ENCODE measurements around the gene POU3F3. TPM values are rescaled to one million over a fixed set of nuclear protein-coding genes. Genes with fewer than 3 reads are reported as not detected.

The POU3F3 gene
- total and polyA plus RNA-seq, 2 of the 8 experiments (the other 6 are each of a cell fraction or from before 2014, with no cell fraction given): 0.09 TPM; not detected in 1

DNA sequence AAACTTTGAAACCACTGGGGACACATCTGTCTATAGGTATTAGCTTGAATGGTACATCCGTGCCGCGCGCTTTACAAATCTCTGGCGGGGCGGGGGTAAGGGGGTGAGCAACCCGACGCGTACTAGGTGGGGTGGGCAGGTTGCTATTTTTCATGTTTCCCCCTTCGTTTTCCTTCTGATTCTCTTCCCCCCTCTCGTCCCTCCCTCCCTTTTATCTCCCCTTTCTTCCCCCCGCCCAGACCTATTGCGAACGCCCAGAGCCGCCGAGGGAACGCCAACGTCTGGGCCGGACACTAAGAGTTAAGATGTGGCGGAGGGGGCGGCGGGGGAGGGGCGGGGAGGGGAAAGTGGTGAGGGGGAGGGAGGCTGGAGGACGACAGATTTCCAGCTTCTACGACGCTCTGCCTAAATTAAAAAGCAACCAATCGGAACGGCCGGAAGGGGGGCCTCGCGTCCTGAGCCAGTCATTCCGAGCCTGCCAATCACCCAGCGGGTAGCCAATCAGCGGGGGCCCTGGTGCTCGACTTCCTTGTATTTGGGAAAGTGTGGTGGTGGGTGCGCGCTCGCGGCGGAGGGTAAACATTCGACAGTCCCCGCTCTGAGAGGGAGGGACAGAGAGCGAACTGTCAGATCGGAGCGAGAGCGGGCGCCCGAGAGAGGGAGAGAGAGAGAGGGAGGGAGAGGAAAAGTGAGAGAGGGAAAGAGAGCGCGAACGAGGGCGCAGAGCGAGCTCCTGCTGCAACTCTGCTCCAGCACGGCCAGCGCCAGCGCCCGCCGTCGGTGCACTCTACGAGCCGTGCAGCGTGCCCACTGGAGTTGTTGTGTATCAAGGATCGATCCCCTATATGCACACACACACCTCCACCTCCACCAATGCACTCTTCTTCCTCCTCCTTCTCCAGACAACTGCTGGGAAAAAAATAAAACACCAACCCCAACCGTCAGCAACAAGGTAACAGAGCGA is at the start of gene POU3F3 (continued):
- TF ChIP-seq SIN3A (conservative IDR thresholded peaks at IDR 0.05 in 1 of 2, IDR thresholded peaks at IDR 0.05 in 1 of 2; ENCODE audit: low read depth in 1 of 2, low read length in 2 of 2): peak; percentile 94 to 96
- no peak for TF ChIP-seq RAD21 (IDR thresholded peaks at IDR 0.05 in 1 of 2, conservative IDR thresholded peaks at IDR 0.05 in 1 of 2; ENCODE audit: low read depth in 2 of 2, low read length in 2 of 2)
- no peak for TF ChIP-seq JUND (IDR thresholded peaks at IDR 0.05; ENCODE audit: low read length)
- no peak for TF ChIP-seq SIX5 (IDR thresholded peaks at IDR 0.05; ENCODE audit: low read depth, low read length)
- TF ChIP-seq CHD1 (IDR thresholded peaks at IDR 0.05; ENCODE audit: low read depth, low read length): no peak
- TF ChIP-seq TCF12 (IDR thresholded peaks at IDR 0.05; ENCODE audit: low read depth, low read length): peak; percentile 69; the same call in 1 of the 2 replicates
- no peak for TF ChIP-seq TEAD4 (IDR thresholded peaks at IDR 0.05; ENCODE audit: low read depth, low read length)
- no peak for TF ChIP-seq KDM1A (IDR thresholded peaks at IDR 0.05; ENCODE audit: borderline replicate concordance, low read length)
- no peak for TF ChIP-seq TBP (IDR thresholded peaks at IDR 0.05; ENCODE audit: low read depth, low read length)
- TF ChIP-seq KDM5A (IDR thresholded peaks at IDR 0.05; ENCODE audit: low read length): no peak
- TF ChIP-seq RFX5 (IDR thresholded peaks at IDR 0.05; ENCODE audit: borderline replicate concordance, low read depth, low read length): no peak
- TF ChIP-seq PHF8 (conservative IDR thresholded peaks at IDR 0.05; ENCODE audit: low read depth, low read length): no peak
- TF ChIP-seq SUZ12 (IDR thresholded peaks at IDR 0.05; ENCODE audit: low read length): no peak
- no peak for TF ChIP-seq MAFK (IDR thresholded peaks at IDR 0.05; ENCODE audit: low read depth, low read length)
- TF ChIP-seq CEBPB (IDR thresholded peaks at IDR 0.05; ENCODE audit: low read depth, low read length): no peak
- TF ChIP-seq, protein P1, sequence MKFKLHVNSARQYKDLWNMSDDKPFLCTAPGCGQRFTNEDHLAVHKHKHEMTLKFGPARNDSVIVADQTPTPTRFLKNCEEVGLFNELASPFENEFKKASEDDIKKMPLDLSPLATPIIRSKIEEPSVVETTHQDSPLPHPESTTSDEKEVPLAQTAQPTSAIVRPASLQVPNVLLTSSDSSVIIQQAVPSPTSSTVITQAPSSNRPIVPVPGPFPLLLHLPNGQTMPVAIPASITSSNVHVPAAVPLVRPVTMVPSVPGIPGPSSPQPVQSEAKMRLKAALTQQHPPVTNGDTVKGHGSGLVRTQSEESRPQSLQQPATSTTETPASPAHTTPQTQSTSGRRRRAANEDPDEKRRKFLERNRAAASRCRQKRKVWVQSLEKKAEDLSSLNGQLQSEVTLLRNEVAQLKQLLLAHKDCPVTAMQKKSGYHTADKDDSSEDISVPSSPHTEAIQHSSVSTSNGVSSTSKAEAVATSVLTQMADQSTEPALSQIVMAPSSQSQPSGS (IDR thresholded peaks at IDR 0.05; ENCODE audit: low read length): no peak
- TF ChIP-seq GTF2F1 (IDR thresholded peaks at IDR 0.05; ENCODE audit: borderline replicate concordance, low read depth, low read length): no peak
- TF ChIP-seq, protein P2, sequence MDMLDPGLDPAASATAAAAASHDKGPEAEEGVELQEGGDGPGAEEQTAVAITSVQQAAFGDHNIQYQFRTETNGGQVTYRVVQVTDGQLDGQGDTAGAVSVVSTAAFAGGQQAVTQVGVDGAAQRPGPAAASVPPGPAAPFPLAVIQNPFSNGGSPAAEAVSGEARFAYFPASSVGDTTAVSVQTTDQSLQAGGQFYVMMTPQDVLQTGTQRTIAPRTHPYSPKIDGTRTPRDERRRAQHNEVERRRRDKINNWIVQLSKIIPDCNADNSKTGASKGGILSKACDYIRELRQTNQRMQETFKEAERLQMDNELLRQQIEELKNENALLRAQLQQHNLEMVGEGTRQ (IDR thresholded peaks at IDR 0.05; ENCODE audit: low read length): no peak
- TF ChIP-seq EP300 (IDR thresholded peaks at IDR 0.05; ENCODE audit: borderline replicate concordance in 1 of 2, low read depth in 2 of 2, low read length in 2 of 2): peak in 1 of 2 experiments; percentile 62; a peak in 1 of 3 replicates
- no peak for TF ChIP-seq CBX8 (IDR thresholded peaks at IDR 0.05; ENCODE audit: borderline replicate concordance, low read depth, low read length)
